HepG2 (cell line): Measurements from ENCODE around the gene PPP4C. TPM values are rescaled to one million over a fixed set of nuclear protein-coding genes. Genes with fewer than 3 reads are reported as not detected.
A peak's percentile ranks its signal among the peaks of the same experiment; 100 is the strongest.

Source experiments
- CENPX ChIP-seq: sonication (generic); formaldehyde crosslinking; IDR thresholded peaks from 2 replicates; pipeline ENCODE4 v1.9.0; 2021; ENCODE audit warnings: mild to moderate bottlenecking, missing genetic modification reagents, moderate library complexity
- ERF ChIP-seq: IDR thresholded peaks from 2 replicates; pipeline ENCODE4 v1.6.1; 2018; ENCODE audit warnings: missing biosample characterization, missing genetic modification reagents
- FLYWCH1 ChIP-seq: sonication (generic); formaldehyde crosslinking; IDR thresholded peaks from 2 replicates; pipeline ENCODE4 v1.8.1; 2023; ENCODE audit warnings: mild to moderate bottlenecking, missing genetic modification reagents
- HHEX ChIP-seq: IDR thresholded peaks from 2 replicates; pipeline ENCODE4 v1.6.1; 2016; ENCODE audit warnings: control low read depth
- HNRNPL ChIP-seq: fragments of 200-400 bp; formaldehyde crosslinking; IDR thresholded peaks from 2 replicates; pipeline ENCODE4 v1.6.1; 2017; ENCODE audit warnings: mild to moderate bottlenecking, low read depth, low read length
- MBD4 ChIP-seq: IDR thresholded peaks from 2 replicates; pipeline ENCODE4 v1.6.1; 2012; ENCODE audit warnings: low read length, inconsistent platforms, borderline replicate concordance
- MEIS2 ChIP-seq: sonication (generic); formaldehyde crosslinking; IDR thresholded peaks from 2 replicates; pipeline ENCODE4 v1.9.0; 2021; ENCODE audit warnings: mild to moderate bottlenecking, missing genetic modification reagents
- NRL ChIP-seq: sonication (generic); formaldehyde crosslinking; IDR thresholded peaks from 2 replicates; pipeline ENCODE4 v1.5.0; 2020; ENCODE audit warnings: missing genetic modification reagents, mild to moderate bottlenecking, moderate library complexity, borderline replicate concordance
- RNF219 ChIP-seq: sonication (generic); formaldehyde crosslinking; IDR thresholded peaks from 2 replicates; pipeline ENCODE4 v1.5.0; 2020; ENCODE audit warnings: mild to moderate bottlenecking, missing genetic modification reagents
- SAFB2 ChIP-seq: sonication (generic); formaldehyde crosslinking; IDR thresholded peaks from 2 replicates; pipeline ENCODE4 v1.5.1; 2020; ENCODE audit warnings: missing genetic modification reagents, low read depth, mild to moderate bottlenecking, borderline replicate concordance
- TAF15 ChIP-seq: fragments of 200-400 bp; formaldehyde crosslinking; IDR thresholded peaks from one replicate; pipeline ENCODE4 v1.6.1; 2018; ENCODE audit warnings: mild to moderate bottlenecking, low read depth, low read length; ENCODE audit not compliant: poor library complexity, severe bottlenecking
- THAP8 ChIP-seq: sonication (generic); formaldehyde crosslinking; IDR thresholded peaks from 2 replicates; pipeline ENCODE4 v1.5.1; 2020; ENCODE audit warnings: missing genetic modification reagents, mild to moderate bottlenecking, borderline replicate concordance
- ZNF136 ChIP-seq: sonication (generic); formaldehyde crosslinking; IDR thresholded peaks from 2 replicates; pipeline ENCODE4 v1.8.1; 2022; ENCODE audit warnings: low read depth, mild to moderate bottlenecking, moderate library complexity, missing genetic modification reagents
- ZNF230 ChIP-seq: sonication (generic); formaldehyde crosslinking; IDR thresholded peaks from 2 replicates; pipeline ENCODE4 v1.4.0; 2020; ENCODE audit warnings: mild to moderate bottlenecking, missing genetic modification reagents
- ZNF253 ChIP-seq: sonication (generic); formaldehyde crosslinking; IDR thresholded peaks from 2 replicates; pipeline ENCODE4 v1.8.0; 2022; ENCODE audit warnings: mild to moderate bottlenecking, missing genetic modification reagents, borderline replicate concordance
- ZNF501 ChIP-seq: sonication (generic); formaldehyde crosslinking; IDR thresholded peaks from 2 replicates; pipeline ENCODE4 v1.5.1; 2020; ENCODE audit warnings: mild to moderate bottlenecking, moderate library complexity, missing genetic modification reagents
- ZNF720 ChIP-seq: sonication (generic); formaldehyde crosslinking; IDR thresholded peaks from 2 replicates; pipeline ENCODE4 v1.4.0; 2020; ENCODE audit warnings: missing genetic modification reagents
- ZNF83 ChIP-seq: sonication (generic); formaldehyde crosslinking; IDR thresholded peaks from 2 replicates; pipeline ENCODE4 v1.4.0; 2020; ENCODE audit warnings: missing genetic modification reagents, mild to moderate bottlenecking, borderline replicate concordance
- ZNF841 ChIP-seq: sonication (generic); formaldehyde crosslinking; IDR thresholded peaks from 2 replicates; pipeline ENCODE4 v1.8.1; 2023; ENCODE audit warnings: missing genetic modification reagents, borderline replicate concordance
- polyA plus RNA-seq, 8 experiments: library from polyadenylated mRNA; depleted of rRNA in 3 of 8; stranded (reverse) in 7 of 8; unstranded in 1 of 8; fragments of >200 nt; fragmentation: Illumina TruSeq in 4 of 8; extraction: Trizol in 4 of 8; gene quantifications; 2 replicates each; pipeline versions ENCODE4 v1.2.1 to v1.2.3, GENCODE V29; 2011 to 2016; ENCODE audit warnings: low read depth in 4 of 8, missing spikeins in 1 of 8, mixed read lengths in 1 of 8; ENCODE audit not compliant: insufficient read depth in 1 of 8
- total RNA-seq, 5 experiments: library from RNA; depleted of rRNA; stranded (reverse); fragments of >200 nt; fragmentation: Illumina TruSeq; extraction: Trizol; gene quantifications; 2 replicates each; pipeline ENCODE4 v1.2.3, GENCODE V29; 2016; ENCODE audit warnings: low read depth in 1 of 5
- TF ChIP-seq, protein P1 (sequence below): sonication (generic); formaldehyde crosslinking; IDR thresholded peaks from 2 replicates; pipeline ENCODE4 v1.4.0; 2020; ENCODE audit warnings: missing genetic modification reagents
- TF ChIP-seq, protein P2 (sequence below): IDR thresholded peaks from 2 replicates; pipeline ENCODE4 v1.6.1; 2016
- TF ChIP-seq, protein P3 (sequence below): sonication (generic); formaldehyde crosslinking; IDR thresholded peaks from 2 replicates; pipeline ENCODE4 v1.8.0; 2022; ENCODE audit warnings: mild to moderate bottlenecking, missing genetic modification reagents; ENCODE audit not compliant: insufficient replicate concordance

PPP4C gene
- total and polyA plus RNA-seq, 2 of the 13 experiments (the other 11 are each of a cell fraction or from before 2014, with no cell fraction given): 176 to 220 TPM

DNA sequence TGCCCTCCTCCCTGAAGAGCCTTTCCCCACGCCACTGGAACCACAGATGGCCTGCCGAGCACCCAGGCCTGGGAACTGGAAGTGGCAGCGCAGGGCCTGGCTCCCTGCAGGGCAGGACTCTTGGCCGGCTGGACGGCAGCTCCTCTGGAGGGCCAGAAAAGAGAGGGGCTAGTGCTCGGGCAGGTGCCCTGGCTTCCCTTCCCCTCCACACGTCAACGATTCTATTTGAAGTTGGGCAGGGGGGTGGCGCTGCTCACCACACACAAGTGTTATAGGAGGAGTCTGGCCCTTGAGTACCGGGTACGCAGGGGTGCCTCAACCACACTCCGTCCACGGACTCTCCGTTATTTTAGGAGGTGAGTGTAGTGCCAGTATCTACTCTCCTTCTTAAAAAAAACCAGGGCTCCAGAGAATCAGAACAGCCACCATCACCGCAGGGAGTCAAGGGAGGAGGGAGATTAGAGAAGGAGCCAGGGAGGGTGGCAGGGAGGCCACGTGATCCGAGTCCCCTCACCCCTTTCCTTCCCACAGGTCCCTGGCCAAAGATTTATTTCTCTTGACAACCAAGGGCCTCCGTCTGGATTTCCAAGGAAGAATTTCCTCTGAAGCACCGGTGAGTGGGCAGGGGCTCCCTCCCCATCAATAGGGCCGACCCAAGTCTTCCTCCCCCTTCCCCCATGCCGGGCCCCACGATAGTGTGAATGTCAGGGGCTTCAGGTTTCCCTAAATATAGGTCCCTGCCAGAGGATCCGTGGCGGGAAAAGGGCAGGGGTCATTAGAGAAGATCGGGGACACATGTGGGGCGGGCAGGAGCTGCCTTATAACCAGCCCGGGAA is 11.7 kb upstream of the PPP4C start (continued):
- TF ChIP-seq, protein P1, sequence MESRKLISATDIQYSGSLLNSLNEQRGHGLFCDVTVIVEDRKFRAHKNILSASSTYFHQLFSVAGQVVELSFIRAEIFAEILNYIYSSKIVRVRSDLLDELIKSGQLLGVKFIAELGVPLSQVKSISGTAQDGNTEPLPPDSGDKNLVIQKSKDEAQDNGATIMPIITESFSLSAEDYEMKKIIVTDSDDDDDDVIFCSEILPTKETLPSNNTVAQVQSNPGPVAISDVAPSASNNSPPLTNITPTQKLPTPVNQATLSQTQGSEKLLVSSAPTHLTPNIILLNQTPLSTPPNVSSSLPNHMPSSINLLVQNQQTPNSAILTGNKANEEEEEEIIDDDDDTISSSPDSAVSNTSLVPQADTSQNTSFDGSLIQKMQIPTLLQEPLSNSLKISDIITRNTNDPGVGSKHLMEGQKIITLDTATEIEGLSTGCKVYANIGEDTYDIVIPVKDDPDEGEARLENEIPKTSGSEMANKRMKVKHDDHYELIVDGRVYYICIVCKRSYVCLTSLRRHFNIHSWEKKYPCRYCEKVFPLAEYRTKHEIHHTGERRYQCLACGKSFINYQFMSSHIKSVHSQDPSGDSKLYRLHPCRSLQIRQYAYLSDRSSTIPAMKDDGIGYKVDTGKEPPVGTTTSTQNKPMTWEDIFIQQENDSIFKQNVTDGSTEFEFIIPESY: peak; percentile 22; the same call in 1 of the 2 replicates
- TF ChIP-seq ERF (CRISPR knock-in tag): no peak; the same call in 1 of the 2 replicates
- no peak for TF ChIP-seq ZNF83 (CRISPR knock-in tag)
- TF ChIP-seq HHEX: no peak
- no peak; the same call in 1 of the 2 replicates for TF ChIP-seq RNF219
- no peak for TF ChIP-seq NRL (CRISPR knock-in tag)
- TF ChIP-seq TAF15: no peak
- TF ChIP-seq, protein P2, sequence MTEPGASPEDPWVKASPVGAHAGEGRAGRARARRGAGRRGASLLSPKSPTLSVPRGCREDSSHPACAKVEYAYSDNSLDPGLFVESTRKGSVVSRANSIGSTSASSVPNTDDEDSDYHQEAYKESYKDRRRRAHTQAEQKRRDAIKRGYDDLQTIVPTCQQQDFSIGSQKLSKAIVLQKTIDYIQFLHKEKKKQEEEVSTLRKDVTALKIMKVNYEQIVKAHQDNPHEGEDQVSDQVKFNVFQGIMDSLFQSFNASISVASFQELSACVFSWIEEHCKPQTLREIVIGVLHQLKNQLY (CRISPR knock-in tag): peak; percentile 7; the same call in 1 of the 2 replicates
- TF ChIP-seq ZNF136 (CRISPR knock-in tag): no peak
- TF ChIP-seq FLYWCH1 (CRISPR knock-in tag): no peak
- TF ChIP-seq ZNF230 (CRISPR knock-in tag): 0 out of 2 replicates have a peak, but pooled peaks have one; percentile 55
- TF ChIP-seq MEIS2 (CRISPR knock-in tag): peak; percentile 41; the same call in 1 of the 2 replicates
- TF ChIP-seq ZNF501 (CRISPR knock-in tag): peak; percentile 85
- TF ChIP-seq HNRNPL: peak; percentile 92
- TF ChIP-seq, protein P3, sequence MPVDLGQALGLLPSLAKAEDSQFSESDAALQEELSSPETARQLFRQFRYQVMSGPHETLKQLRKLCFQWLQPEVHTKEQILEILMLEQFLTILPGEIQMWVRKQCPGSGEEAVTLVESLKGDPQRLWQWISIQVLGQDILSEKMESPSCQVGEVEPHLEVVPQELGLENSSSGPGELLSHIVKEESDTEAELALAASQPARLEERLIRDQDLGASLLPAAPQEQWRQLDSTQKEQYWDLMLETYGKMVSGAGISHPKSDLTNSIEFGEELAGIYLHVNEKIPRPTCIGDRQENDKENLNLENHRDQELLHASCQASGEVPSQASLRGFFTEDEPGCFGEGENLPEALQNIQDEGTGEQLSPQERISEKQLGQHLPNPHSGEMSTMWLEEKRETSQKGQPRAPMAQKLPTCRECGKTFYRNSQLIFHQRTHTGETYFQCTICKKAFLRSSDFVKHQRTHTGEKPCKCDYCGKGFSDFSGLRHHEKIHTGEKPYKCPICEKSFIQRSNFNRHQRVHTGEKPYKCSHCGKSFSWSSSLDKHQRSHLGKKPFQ (CRISPR knock-in tag): no peak
- TF ChIP-seq CENPX (CRISPR knock-in tag): no peak
- no peak for TF ChIP-seq THAP8
- TF ChIP-seq ZNF253 (CRISPR knock-in tag): no peak
- TF ChIP-seq SAFB2 (CRISPR knock-in tag): no peak
- TF ChIP-seq MBD4: no peak
- TF ChIP-seq ZNF841 (CRISPR knock-in tag): no peak
- TF ChIP-seq ZNF720: no peak; the same call in none of the 2 replicates
